ENCODE results near the gene TMEM179. TPM values are rescaled to one million over a fixed set of nuclear protein-coding genes. Genes with fewer than 3 reads are reported as not detected.

The TMEM179 gene
- total and polyA plus RNA-seq, 2 of the 8 experiments (the other 6 are each of a cell fraction or from before 2014, with no cell fraction given): 2.9 to 4.0 TPM

GRCh38 chr14:104553166-104554087 lies 51.1 kb downstream of the TMEM179 start (continued):
- TF ChIP-seq CHD2 (IDR thresholded peaks at IDR 0.05; ENCODE audit: low read length): no peak
- TF ChIP-seq, protein P1, sequence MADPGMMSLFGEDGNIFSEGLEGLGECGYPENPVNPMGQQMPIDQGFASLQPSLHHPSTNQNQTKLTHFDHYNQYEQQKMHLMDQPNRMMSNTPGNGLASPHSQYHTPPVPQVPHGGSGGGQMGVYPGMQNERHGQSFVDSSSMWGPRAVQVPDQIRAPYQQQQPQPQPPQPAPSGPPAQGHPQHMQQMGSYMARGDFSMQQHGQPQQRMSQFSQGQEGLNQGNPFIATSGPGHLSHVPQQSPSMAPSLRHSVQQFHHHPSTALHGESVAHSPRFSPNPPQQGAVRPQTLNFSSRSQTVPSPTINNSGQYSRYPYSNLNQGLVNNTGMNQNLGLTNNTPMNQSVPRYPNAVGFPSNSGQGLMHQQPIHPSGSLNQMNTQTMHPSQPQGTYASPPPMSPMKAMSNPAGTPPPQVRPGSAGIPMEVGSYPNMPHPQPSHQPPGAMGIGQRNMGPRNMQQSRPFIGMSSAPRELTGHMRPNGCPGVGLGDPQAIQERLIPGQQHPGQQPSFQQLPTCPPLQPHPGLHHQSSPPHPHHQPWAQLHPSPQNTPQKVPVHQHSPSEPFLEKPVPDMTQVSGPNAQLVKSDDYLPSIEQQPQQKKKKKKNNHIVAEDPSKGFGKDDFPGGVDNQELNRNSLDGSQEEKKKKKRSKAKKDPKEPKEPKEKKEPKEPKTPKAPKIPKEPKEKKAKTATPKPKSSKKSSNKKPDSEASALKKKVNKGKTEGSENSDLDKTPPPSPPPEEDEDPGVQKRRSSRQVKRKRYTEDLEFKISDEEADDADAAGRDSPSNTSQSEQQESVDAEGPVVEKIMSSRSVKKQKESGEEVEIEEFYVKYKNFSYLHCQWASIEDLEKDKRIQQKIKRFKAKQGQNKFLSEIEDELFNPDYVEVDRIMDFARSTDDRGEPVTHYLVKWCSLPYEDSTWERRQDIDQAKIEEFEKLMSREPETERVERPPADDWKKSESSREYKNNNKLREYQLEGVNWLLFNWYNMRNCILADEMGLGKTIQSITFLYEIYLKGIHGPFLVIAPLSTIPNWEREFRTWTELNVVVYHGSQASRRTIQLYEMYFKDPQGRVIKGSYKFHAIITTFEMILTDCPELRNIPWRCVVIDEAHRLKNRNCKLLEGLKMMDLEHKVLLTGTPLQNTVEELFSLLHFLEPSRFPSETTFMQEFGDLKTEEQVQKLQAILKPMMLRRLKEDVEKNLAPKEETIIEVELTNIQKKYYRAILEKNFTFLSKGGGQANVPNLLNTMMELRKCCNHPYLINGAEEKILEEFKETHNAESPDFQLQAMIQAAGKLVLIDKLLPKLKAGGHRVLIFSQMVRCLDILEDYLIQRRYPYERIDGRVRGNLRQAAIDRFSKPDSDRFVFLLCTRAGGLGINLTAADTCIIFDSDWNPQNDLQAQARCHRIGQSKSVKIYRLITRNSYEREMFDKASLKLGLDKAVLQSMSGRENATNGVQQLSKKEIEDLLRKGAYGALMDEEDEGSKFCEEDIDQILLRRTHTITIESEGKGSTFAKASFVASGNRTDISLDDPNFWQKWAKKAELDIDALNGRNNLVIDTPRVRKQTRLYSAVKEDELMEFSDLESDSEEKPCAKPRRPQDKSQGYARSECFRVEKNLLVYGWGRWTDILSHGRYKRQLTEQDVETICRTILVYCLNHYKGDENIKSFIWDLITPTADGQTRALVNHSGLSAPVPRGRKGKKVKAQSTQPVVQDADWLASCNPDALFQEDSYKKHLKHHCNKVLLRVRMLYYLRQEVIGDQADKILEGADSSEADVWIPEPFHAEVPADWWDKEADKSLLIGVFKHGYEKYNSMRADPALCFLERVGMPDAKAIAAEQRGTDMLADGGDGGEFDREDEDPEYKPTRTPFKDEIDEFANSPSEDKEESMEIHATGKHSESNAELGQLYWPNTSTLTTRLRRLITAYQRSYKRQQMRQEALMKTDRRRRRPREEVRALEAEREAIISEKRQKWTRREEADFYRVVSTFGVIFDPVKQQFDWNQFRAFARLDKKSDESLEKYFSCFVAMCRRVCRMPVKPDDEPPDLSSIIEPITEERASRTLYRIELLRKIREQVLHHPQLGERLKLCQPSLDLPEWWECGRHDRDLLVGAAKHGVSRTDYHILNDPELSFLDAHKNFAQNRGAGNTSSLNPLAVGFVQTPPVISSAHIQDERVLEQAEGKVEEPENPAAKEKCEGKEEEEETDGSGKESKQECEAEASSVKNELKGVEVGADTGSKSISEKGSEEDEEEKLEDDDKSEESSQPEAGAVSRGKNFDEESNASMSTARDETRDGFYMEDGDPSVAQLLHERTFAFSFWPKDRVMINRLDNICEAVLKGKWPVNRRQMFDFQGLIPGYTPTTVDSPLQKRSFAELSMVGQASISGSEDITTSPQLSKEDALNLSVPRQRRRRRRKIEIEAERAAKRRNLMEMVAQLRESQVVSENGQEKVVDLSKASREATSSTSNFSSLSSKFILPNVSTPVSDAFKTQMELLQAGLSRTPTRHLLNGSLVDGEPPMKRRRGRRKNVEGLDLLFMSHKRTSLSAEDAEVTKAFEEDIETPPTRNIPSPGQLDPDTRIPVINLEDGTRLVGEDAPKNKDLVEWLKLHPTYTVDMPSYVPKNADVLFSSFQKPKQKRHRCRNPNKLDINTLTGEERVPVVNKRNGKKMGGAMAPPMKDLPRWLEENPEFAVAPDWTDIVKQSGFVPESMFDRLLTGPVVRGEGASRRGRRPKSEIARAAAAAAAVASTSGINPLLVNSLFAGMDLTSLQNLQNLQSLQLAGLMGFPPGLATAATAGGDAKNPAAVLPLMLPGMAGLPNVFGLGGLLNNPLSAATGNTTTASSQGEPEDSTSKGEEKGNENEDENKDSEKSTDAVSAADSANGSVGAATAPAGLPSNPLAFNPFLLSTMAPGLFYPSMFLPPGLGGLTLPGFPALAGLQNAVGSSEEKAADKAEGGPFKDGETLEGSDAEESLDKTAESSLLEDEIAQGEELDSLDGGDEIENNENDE (IDR thresholded peaks at IDR 0.05; ENCODE audit: insufficient replicate concordance, low read length): no peak
- no peak for TF ChIP-seq POU5F1 (IDR thresholded peaks at IDR 0.05; ENCODE audit: low read depth, low read length)
- TF ChIP-seq SRF (IDR thresholded peaks at IDR 0.05; ENCODE audit: low read depth, low read length): no peak
- TF ChIP-seq YY1 (IDR thresholded peaks at IDR 0.05; ENCODE audit: low read depth, low read length): no peak
- TF ChIP-seq TAF1 (IDR thresholded peaks at IDR 0.05; ENCODE audit: low read depth, low read length): no peak

All from H1 (cell line).